T-helper 2 cell (primary cell): ENCODE results near the gene ALKBH2.

ENCODE experiments used
- DNase-seq, 5 experiments: peaks; one replicate each; pipeline versions ENCODE4 v3.0.0 to v3.0.0-alpha.2; 2012 to 2022
- total RNA-seq, 2 donors: gene quantifications; one replicate each; lab custom pipeline; 2026; lab: John Stamatoyannopoulos, UW

Gene ALKBH2
- total RNA-seq: 4.4 to 7.0 reads per million in 2 donors

GRCh38 chr12:109093022-109093918, at the start of gene ALKBH2:
TSS of gene ALKBH2 (minus strand) at chr12:109093472. CDS start at chr12:109092786, 686 bp downstream.
- peak; percentile 89 to 96 (median 93) for DNase-seq

- DNase-seq: no peak
These were observed 47.3 kb upstream of the ALKBH2 start for GRCh38 chr12:109140560-109140959.

- no peak for DNase-seq
These were observed 46.5 kb upstream of the ALKBH2 start for GRCh38 chr12:109139791-109140190.

GRCh38 chr12:109139360-109139759, 46.1 kb upstream of the ALKBH2 start:
- no peak for DNase-seq

DNA sequence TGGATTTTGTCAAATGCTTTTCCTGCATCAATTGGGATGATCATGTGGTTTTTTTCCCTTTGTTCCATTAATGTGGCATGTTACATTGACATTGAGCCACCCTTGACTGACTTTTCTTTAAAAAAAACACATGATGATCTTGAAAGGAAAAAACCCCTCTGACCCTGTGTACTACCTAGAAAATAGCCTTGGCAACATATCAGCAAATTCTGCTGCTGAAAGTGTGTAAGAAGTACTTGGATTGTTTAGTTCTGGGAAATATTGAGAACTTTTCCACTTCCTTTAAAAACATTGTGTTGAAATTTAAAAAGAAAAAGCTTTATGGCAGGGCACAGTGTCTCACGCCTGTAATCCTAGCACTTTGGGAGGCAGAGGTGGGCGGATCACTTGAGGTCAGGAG, 43.8 kb upstream of the ALKBH2 start:
- DNase-seq: no peak

- no peak for DNase-seq
These were observed 41.1 kb upstream of the ALKBH2 start for GRCh38 chr12:109134186-109134917.

DNA sequence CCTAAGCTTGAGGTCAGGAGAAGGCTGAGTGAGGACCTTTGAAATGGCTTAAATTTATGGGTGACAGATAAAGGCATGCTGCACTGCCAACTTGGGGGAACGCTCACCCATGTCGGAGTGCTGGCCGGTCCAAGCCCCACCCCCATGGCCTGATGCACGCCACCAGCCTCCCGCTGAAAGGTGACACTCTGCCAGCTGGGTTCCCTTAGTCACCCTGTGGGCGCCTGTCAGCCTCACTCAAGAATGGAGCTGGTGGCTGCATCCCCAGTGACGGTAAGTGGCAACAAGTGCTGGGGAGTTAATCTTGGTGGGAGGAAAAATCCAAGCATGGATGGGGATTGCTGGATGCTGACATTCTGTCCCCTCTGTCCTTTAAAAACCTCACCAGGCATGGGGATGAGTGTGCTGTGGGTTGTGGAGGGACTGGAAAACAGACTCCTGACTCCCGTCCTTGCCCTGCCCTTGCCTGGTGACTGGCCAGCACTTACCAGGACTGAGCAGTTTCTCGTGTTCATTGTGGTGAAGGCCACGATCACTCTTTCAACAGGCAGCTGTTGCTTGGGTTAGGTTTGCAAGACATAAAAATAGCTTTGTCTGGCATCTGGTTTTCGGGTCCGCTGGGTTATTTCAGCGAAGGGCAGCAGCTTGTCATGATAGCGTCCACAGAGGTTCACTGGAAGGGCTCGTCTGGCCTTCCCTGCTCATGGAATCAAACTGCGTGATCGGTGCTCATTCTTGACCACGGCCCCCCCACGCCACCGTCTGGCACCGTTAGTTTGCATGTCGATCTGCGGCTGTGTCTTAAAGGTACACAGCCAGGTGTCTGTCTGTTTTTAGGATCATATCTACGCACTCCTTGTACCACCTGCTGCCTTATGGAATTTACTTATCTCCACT, 38.1 kb upstream of the ALKBH2 start:
- no peak for DNase-seq

- no peak for DNase-seq
These were observed 37.3 kb upstream of the ALKBH2 start for GRCh38 chr12:109130297-109131153.

DNA sequence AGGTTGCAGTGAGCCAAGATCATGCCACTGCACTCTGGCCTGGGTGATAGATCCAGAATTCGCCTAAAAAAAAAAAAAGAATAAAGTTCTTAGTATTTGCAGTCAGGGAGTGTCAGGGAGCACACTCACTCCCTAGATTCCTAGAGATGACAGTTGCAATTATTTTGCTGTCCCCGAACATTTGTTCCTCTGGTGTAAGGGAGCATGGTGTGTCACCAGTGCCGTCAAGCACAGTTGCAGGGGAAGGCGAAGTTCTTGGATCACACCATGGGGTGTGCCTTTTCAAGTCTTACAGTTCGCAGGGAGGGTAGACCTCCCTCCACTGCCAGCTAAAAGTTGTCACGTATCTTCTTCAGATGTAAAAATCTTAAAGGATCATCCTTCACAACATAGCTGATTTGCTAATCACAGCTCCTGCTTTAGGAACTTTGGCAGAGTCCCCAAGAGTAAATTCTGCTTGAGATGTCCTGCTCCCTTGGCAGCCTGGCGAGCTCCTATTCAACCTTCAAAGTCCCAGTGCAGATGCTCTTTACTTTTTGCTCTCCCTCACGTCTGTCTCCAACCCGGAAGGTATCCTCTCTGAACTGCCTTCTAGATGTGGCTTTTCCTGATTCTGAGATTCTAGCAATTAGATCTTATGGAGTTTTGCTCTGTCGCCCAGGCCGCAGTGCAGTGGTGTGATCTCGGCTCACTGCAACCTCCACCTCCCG, 34.4 kb upstream of the ALKBH2 start:
- DNase-seq: no peak

GRCh38 chr12:109126784-109127183, 33.5 kb upstream of the ALKBH2 start:
- DNase-seq: no peak

DNA sequence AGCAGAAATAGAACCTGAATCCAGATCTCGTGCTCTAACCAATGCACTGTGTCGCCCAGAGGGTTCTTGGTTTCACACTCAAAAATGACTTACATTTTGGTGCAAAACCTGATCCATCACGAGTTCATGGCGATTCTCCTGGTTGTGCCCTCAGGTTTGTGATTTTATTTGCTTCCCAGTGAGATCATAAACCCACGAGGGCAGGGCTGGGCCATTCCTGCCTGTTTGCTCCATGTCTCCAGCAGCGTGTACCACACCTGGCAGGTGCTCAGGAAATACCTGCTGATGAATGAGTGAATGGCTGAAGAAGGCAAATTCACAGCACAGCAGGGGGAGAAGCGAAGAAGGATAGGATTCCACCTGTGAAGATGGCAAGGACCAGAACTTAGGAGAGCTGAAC, 32.5 kb upstream of the ALKBH2 start:
- DNase-seq: no peak

DNA sequence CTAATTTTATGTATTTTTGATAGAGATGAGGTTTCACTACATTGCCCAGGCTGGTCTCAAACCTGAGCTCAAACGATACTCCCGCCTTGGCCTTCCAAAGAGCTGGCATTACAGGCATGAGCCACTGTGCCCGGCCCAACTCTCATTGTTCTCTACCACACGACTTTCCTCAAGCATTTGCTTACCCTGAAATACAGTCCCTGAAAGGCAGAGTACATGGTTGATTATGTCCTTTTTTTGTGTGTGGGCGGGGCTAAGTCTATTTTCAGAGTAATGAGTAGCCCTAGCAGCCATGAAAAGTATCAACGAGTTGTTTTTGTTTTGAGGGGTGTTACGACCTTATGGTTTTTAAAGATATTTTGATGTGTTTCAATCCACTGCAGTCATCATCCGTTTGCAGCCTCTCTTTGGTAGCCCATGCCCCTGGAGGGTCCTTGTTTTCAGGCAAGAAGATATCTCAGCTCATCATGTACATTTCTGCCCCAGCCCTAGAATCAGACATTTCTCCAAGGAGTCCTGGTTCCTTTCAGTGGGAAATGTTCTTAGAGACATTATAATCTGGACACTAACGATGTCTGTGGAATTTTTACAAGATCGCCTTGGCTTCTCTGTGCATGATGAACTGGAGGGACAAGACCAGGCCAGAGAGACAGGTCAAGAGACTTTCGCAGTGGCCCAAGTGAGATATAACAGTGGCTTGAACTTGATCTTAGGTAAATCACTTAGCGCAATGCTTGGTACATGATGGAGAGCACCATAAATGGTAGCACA, 31.8 kb upstream of the ALKBH2 start:
- no peak for DNase-seq

DNA sequence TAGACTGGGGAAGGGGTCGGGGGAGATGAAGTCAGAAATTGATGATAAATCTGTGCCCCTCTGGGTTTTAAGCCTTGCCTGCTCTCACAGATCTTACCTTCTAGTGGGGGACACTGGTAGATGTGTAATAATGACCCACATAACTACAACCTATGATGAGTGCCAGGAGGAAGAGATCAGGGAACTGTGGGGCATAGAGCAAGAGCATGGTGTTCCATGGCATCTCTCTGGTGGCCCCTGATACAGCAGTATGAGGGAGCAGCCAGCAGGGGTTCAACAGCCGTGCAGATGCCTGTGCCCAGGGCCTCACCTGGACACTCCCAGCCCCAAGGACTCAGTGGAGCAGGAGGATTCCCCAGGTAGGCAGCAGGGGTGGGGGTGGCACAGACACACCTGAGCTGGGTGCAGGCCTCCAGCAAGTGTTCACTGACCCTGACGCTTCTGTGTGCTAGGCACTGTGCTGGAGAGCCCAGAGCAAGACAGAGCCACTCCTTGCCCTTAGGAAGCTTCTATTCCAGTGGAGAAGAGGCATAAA, 28.1 kb upstream of the ALKBH2 start:
- DNase-seq: no peak

- no peak for DNase-seq
These were observed 27.3 kb upstream of the ALKBH2 start for GRCh38 chr12:109120557-109120956.

DNA sequence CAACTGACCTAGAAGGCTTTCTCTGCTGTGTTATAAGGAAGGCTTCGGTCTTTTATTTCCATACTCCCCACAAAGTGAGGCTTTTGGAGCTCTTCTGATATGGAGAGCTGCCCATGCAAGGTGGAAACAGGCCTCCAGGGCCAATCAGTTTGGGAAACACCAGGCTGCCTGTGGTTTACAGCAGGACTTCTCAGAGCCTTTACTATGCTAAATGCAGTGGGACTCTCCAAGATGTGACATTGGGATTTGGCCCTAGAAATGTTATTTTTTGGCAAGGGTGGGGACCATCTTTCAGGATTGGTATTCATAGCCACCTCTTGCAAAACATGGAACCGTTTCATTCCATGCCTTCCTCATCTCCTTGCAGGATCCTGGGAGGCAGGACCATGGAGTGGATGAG, 26.8 kb upstream of the ALKBH2 start:
- DNase-seq: no peak

DNA sequence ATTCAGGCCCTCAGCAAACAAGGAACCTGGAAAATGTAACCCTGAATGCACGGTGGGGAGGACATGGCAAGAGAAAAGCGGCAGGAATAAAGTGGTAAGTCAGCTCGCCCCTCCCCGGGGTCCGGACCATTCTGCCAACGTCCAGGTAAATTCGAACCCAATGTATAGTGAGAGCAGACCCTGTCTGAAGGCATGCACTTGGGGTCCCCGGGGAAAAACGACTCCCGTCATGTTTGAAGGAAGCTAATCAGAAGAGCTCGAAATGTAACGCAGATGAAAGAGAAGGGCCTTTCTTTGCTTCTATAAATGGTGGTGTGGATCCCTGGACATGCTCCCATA, 23.3 kb upstream of the ALKBH2 start:
- no peak for DNase-seq

GRCh38 chr12:109115758-109116610, 22.7 kb upstream of the ALKBH2 start, which contains the start of gene ACACB:
TSS of gene ACACB (plus strand) at chr12:109116587. CDS start at chr12:109139406, 22,819 bp downstream.
- no peak for DNase-seq

GRCh38 chr12:109115404-109115757, 22.1 kb upstream of the ALKBH2 start:
- no peak for DNase-seq

GRCh38 chr12:109114644-109115043, 21.4 kb upstream of the ALKBH2 start:
- no peak for DNase-seq
